KMS-11 (cell line): ENCODE data around the gene UBQLN2.

Source experiments
- H2AFZ ChIP-seq: fragments of 200-600 bp; sonication (generic); 2 replicates; pipeline ENCODE4 v1.6.1; 2016; ENCODE audit warnings: antibody characterized with exemption, mixed run types, low read depth
- H3K27ac ChIP-seq: fragments of 200-600 bp; sonication (generic); 2 replicates; pipeline ENCODE4 v1.6.1; 2016; ENCODE audit warnings: mild to moderate bottlenecking, mixed run types
- H3K27me3 ChIP-seq: fragments of 200-600 bp; sonication (generic); 2 replicates; pipeline ENCODE4 v1.6.1; 2017; ENCODE audit warnings: mild to moderate bottlenecking, low read depth, mixed run types, moderate library complexity; ENCODE audit not compliant: insufficient read depth
- H3K36me3 ChIP-seq: fragments of 200-600 bp; sonication (generic); 2 replicates; pipeline ENCODE4 v1.6.1; 2017; ENCODE audit warnings: mild to moderate bottlenecking, mixed run types; ENCODE audit not compliant: insufficient read depth
- H3K4me1 ChIP-seq: fragments of 200-600 bp; sonication (generic); 2 replicates; pipeline ENCODE4 v1.6.1; 2016; ENCODE audit warnings: mild to moderate bottlenecking, low read depth, mixed run types; ENCODE audit not compliant: poor library complexity, severe bottlenecking
- H3K4me2 ChIP-seq: fragments of 200-600 bp; sonication (generic); 2 replicates; pipeline ENCODE4 v1.7.0; 2016; ENCODE audit warnings: mild to moderate bottlenecking, mixed run types
- H3K4me3 ChIP-seq: fragments of 200-600 bp; sonication (generic); IDR thresholded peaks from 2 replicates; pipeline ENCODE4 v1.6.1; 2017; ENCODE audit warnings: low read depth, low read length, mixed read lengths; ENCODE audit not compliant: insufficient read depth
- H3K79me2 ChIP-seq: fragments of 200-600 bp; sonication (generic); 2 replicates; pipeline ENCODE4 v1.6.1; 2016; ENCODE audit warnings: low read depth, mixed run types; ENCODE audit not compliant: insufficient read depth
- H3K9ac ChIP-seq: fragments of 200-600 bp; sonication (generic); 2 replicates; pipeline ENCODE4 v1.6.1; 2016; ENCODE audit warnings: mild to moderate bottlenecking, mixed run types
- H4K20me1 ChIP-seq: fragments of 200-600 bp; sonication (generic); 2 replicates; pipeline ENCODE4 v1.6.1; 2016; ENCODE audit warnings: mild to moderate bottlenecking, mixed run types; ENCODE audit not compliant: insufficient read depth
- TF ChIP-seq, protein P1 (sequence below): fragments of 200-600 bp; sonication (generic); conservative IDR thresholded peaks from 2 replicates; pipeline ENCODE4 v1.6.1; 2017; ENCODE audit warnings: low read depth, mild to moderate bottlenecking, antibody characterized with exemption, low read length, moderate library complexity, mixed read lengths

UBQLN2 gene

GRCh38 chrX:56564921-56565840 is 1.8 kb downstream of the UBQLN2 start:
- Histone ChIP-seq H3K79me2 (peaks cover 62% of the 10 kb centered on the region), H3K27ac (peak overlapping the region; percentile 97), H2AFZ (no peak overlapping the region), H3K9ac (peak overlapping the region; percentile 98; the same call in 1 of the 2 replicates), H4K20me1 (peaks cover 4% of the 10 kb centered on the region; the same call in 1 of the 2 replicates), H3K36me3 (no peaks in the 10 kb centered on the region; the same call in 1 of the 2 replicates), H3K27me3 (no peaks in the 10 kb centered on the region), H3K4me2 (peak overlapping the region; percentile 92), H3K4me1 (peaks cover 42% of the 10 kb centered on the region), H3K4me3 (no peak overlapping the region)
- TF ChIP-seq, protein P1, sequence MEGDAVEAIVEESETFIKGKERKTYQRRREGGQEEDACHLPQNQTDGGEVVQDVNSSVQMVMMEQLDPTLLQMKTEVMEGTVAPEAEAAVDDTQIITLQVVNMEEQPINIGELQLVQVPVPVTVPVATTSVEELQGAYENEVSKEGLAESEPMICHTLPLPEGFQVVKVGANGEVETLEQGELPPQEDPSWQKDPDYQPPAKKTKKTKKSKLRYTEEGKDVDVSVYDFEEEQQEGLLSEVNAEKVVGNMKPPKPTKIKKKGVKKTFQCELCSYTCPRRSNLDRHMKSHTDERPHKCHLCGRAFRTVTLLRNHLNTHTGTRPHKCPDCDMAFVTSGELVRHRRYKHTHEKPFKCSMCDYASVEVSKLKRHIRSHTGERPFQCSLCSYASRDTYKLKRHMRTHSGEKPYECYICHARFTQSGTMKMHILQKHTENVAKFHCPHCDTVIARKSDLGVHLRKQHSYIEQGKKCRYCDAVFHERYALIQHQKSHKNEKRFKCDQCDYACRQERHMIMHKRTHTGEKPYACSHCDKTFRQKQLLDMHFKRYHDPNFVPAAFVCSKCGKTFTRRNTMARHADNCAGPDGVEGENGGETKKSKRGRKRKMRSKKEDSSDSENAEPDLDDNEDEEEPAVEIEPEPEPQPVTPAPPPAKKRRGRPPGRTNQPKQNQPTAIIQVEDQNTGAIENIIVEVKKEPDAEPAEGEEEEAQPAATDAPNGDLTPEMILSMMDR, result no peak

GRCh38 chrX:56569378-56570057 is 6.1 kb downstream of the UBQLN2 start:
- H3K27me3 ChIP-seq, result no peaks in the 10 kb centered on the region
- TF ChIP-seq, protein P1, result no peak

GRCh38 chrX:56572975-56573374 is 9.5 kb downstream of the UBQLN2 start:
- peaks cover 18% of the 10 kb centered on the region for H3K79me2 ChIP-seq
- peaks cover 25% of the 10 kb centered on the region for H3K4me1 ChIP-seq
- no peak overlapping the region for H3K9ac ChIP-seq
- TF ChIP-seq, protein P1, result no peak
- H3K4me2 ChIP-seq, result no peak overlapping the region
- H3K36me3 ChIP-seq, result no peaks in the 10 kb centered on the region
- no peak overlapping the region for H3K27ac ChIP-seq
- H3K4me3 ChIP-seq, result no peak overlapping the region
- no peak overlapping the region for H2AFZ ChIP-seq
- H4K20me1 ChIP-seq, result no peaks in the 10 kb centered on the region
- H3K27me3 ChIP-seq, result no peaks in the 10 kb centered on the region

More at GRCh38 chrX:56569378-56570057, 6.1 kb downstream of the UBQLN2 start:
- H3K27ac ChIP-seq, result peak overlapping the region; percentile 22; the same call in 1 of the 2 replicates
- peaks cover 52% of the 10 kb centered on the region for H3K79me2 ChIP-seq
- H3K4me1 ChIP-seq, result peaks cover 39% of the 10 kb centered on the region
- no peak overlapping the region for H3K9ac ChIP-seq
- H3K4me2 ChIP-seq, result peak overlapping the region; percentile 9; the same call in 1 of the 2 replicates
- H2AFZ ChIP-seq, result no peak overlapping the region
- H3K36me3 ChIP-seq, result no peaks in the 10 kb centered on the region; the same call in 1 of the 2 replicates
- H3K4me3 ChIP-seq, result no peak overlapping the region
- peaks cover 4% of the 10 kb centered on the region; the same call in 1 of the 2 replicates for H4K20me1 ChIP-seq

DNA sequence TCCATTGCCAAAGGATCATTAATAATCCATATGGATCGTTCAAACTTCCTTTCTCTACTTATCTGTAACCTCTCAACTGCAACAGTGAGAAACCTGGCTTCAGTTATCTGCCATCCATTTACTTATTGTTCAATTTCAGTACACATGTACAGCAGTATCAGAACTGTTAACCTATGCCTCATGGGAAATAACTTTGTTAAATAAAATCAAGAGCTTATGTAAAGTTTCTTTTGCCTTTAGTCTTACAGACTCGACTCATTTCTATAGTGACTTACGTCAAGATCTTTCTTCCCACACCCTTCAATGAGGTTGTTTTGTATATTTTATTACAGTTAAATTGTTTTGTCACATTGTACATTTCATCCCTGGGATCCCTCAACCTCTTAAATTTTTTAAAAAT is 11.4 kb downstream of the UBQLN2 start:
- no peak overlapping the region for H3K9ac ChIP-seq
- peaks cover 14% of the 10 kb centered on the region; the same call in 1 of the 2 replicates for H3K79me2 ChIP-seq
- H3K27ac ChIP-seq, result no peak overlapping the region
- no peak overlapping the region for H3K4me3 ChIP-seq
- TF ChIP-seq, protein P1, result no peak
- H3K27me3 ChIP-seq, result no peaks in the 10 kb centered on the region
- no peak overlapping the region for H2AFZ ChIP-seq
- H3K4me1 ChIP-seq, result peaks cover 13% of the 10 kb centered on the region
- no peaks in the 10 kb centered on the region for H3K36me3 ChIP-seq
- H3K4me2 ChIP-seq, result no peak overlapping the region
- no peaks in the 10 kb centered on the region for H4K20me1 ChIP-seq
